Stimulated activated CD8-positive, alpha-beta memory T cell treated with anti-CD3 and anti-CD28 coated beads, Interleukin-4, amount 100 ng/mL, for 1 hour (primary cell): ENCODE measurements around the gene MRI1.
"Not testable (repeated sequence)": the region's sequence is repeated elsewhere in the genome, so short reads cannot be mapped to it uniquely, and the experiment has no call there.

ENCODE experiments used
- DNase-seq, 2 donors: peaks; one replicate each; pipeline ENCODE4 v3.0.0-alpha.2; 2020; ENCODE audit warnings: low read depth in 2 of 2, low spot score in 1 of 2

MRI1 gene

DNA sequence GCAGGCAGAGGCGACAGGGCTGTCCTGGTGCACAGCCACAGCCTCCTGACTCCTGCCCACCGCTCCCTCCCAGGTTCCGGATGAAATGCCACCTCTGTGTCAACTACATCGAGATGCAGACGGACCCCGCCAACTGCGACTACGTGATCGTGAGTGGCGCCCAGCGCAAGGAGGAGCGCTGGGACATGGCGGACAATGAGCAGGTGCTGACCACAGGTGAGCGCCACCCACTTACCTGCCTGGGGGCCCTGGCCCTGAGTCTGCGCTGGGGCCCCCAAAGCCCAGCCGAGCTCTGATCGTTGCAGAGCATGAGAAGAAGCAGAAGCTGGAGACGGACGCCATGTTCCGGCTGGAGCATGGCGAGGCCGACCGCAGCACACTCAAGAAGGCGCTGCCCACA lies 5.5 kb upstream of the MRI1 start:
- no peak for DNase-seq

DNA sequence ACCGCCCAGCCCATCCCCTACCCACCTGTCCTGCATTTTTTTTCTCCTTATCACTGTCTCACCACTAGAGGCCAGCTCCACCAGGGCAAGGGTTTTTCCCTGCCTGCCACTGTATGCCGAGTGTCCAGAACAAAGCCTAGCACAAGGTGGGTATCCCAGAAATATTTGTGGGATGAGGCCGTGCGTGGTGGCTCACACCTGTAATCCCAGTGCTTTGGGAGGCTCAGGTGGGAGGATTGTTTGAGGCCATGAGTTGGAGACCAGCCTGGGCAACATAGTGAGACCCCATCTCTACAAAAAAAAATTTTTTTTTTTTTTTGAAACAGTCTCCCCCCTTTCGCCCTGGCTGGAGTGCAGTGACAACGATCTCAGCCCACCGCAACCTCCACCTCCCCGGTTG lies 2.9 kb upstream of the MRI1 start:
- DNase-seq: no peak

DNA sequence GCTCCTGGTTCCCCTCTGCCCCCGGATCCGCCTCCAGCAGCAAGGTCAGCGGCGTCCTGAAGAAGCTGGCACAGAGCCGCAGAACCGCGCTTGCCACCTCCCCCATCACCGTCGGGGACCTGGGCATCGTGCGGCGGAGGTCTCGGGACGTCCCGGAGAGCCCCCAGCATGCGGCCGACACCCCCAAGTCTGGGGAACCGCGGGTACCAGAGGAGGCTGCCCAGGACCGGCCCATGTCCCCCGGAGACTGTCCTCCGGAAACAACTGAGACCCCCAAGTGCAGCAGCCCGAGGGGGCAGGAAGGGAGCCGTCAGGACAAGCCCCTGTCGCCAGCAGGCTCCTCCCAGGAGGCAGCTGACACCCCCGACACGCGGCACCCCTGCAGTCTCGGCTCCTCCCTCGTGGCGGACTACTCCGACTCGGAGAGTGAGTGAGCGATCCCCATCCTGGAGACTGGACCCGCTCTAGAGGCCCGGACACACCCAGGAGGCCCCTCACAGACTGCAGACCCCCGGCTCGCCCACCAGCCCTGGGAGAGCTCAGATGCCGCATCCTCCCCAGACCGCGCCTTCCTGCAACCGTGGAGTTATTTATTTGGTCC lies 1.6 kb upstream of the MRI1 start:
- no peak for DNase-seq

DNA sequence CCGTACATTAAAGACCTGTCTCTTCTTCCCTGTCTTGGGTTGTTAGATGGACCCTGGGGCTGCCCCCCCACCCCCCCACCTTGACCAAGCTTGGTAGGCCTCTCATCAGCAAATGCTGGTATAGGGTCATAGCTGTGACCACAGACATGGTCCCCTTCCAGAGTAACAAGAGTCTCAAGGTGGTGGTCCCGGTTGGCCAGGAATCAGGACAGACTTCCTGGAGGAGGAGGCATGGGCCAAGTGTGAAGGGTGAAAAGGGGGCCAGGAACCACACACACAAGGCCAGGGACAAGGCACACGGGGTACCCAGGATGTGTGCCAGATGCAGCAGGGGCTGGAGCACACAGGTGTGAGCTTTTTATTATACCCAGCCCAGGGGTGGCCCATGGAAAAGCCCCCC lies 1.1 kb upstream of the MRI1 start:
- DNase-seq: no peak

DNA sequence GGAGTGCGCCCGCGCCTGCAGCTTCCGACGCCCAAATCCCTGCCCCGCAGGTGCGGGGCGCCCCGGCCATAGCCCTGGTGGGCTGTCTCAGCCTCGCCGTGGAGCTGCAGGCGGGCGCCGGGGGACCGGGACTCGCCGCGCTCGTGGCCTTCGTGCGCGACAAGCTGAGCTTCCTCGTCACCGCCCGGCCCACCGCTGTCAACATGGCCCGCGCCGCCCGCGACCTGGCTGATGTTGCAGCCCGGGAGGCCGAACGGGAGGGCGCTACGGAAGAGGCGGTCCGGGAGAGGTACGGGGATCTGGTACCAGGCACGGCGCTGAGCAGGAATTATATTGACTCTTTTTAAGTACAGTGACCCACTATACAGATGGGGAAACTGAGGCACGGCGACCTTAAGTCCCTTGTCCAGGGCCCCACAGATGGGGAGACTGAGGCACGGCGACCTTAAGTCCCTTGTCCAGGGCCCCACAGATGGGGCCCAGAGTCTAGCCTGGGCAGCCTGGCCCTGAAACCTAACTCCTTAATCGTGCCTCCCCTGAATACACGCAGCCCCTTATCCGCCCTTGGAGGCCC lies 586 bp downstream of the MRI1 start:
- no peak for DNase-seq

DNA sequence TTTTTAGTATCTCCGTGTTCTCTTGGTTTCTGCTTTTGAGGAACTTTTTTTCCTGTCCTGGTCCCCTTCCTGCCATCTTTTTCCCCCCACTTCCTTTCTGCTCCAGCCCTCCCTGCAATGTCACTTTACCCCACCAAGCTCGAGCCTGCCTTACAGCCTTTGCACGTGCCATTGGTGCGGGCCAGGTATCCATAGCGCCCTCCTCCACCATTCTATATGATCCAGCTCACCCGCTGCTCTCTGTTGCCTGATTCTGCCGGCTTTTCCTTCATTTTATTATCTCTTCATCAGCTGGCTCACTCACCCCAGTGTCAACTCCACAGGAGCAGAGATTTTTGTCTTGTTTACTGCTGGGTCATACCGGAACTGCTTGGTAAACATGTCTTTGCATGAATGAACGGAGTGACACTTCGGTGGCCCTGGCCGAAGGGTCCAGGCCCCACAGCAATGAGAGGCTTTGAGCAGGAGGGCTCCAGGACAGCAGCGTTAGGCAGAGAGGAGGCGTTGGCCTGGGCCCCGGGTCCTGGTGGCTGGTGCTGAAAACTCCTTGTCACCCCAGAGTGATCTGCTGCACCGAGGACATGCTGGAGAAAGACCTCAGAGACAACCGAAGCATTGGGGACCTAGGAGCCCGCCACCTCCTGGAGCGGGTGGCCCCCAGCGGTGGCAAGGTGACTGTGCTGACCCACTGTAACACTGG lies 1.2 kb downstream of the MRI1 start:
- no peak for DNase-seq

DNA sequence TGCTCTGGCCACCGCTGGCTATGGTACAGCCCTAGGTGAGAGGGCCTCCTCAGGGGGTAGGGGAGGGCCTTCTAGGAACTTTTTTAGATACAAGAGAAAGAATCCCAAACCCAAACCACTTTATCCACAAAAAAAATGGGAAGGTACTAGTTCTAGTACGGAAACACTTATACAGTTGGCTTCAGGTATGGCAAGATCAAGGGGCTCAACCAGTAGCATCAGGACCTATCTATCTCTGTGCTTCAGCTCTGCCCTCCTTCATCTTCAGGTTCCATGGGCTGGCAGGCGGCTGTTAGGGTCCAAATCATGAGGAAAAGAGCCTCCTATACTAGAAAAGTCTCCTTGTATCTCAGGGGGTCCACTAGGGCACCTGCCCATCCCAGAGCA lies 1.8 kb downstream of the MRI1 start:
- no peak for DNase-seq

DNA sequence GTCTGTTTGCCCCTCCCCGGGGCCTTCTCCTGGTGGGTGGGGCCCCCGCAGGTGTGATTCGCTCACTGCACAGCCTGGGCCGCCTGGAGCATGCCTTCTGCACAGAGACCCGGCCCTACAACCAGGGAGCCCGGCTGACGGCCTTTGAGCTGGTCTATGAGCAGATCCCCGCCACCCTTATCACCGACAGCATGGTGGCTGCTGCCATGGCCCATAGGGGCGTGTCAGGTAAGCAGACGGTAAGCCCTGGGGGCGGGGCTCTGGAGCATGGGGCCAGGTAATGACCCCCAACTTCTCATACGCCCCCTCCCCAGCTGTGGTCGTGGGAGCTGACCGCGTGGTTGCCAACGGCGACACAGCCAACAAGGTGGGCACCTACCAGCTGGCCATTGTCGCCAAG lies 4.2 kb downstream of the MRI1 start:
- DNase-seq: no peak

DNA sequence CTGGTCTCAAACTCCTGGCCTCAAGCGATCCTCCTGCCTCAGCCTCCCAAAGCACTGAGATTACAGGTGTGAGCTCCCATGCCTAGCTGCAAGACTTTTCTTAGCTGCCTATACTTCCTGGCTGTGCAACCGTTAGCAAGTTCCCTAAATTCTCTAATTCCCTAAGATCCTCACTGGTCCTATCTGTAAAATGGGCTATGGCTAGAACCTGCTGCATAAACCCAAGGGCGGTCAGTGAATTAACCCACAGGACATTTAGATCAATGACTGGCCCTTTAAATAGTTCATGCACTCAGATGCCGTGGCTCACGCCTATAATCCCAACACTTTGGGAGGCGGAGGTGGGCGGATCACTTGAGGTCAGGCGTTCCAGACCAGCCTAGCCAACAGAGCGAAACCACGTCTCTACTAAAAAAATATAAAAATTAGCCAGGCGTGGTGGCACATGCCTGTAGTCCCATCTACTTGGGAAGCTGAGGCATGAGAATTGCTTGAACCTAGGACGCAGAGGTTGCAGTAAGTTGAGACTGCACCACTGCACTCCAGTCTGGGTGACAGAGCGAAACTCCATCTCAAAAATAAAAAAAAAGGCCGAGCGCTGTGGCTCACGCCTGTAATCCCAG lies 5.8 kb downstream of the MRI1 start:
- no peak for DNase-seq

DNA sequence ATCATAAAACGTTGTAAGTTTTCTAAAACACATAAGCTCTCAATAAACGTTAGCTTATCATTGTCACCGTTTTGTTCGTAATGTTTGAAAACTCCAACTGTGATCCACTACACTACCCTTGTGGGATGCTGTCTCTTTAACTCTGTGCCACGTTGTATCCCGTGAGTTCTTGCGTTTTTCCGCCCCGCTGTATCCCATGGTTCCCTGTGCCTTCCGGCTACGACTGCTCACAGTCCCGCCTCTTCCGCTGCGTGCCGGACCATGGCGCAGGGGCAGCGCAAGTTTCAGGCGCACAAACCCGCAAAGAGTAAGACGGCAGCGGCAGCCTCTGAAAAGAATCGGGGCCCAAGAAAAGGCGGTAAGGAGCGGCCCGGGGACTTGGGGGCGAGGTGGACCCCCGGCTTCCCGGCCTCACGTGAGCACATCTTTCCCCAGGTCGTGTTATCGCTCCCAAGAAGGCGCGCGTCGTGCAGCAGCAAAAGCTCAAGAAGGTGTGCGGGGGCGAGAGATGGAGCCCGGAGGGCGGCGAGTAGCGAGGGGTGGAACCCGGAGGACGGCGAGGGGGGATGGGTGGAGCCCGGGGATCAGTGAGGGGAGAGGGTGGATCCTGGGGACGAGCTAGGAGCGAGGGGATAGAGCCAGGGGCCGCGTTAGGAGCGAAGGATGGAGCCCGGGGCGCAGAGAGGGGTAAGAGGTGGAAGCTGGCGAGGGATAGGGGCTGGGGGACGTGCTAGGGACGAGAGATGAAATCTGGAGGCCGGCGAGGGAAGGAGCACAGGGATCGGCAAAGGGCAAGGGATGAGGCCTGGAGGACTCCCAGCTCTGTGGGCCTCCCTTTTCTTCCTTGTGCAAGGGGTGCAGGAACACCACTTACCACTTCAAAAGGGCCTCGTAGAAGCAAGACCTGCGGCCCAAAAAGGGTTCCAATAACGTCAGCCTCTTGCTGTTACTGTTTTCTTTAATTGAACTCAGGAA lies 10.2 kb downstream of the MRI1 start, which contains the start of gene C19orf53:
C19orf53 (plus strand) TSS at position 240 of the 975 bp plus-strand sequence; CDS start at position 262, 22 bp downstream.
- peak; percentile 71 to 73 for DNase-seq

DNA sequence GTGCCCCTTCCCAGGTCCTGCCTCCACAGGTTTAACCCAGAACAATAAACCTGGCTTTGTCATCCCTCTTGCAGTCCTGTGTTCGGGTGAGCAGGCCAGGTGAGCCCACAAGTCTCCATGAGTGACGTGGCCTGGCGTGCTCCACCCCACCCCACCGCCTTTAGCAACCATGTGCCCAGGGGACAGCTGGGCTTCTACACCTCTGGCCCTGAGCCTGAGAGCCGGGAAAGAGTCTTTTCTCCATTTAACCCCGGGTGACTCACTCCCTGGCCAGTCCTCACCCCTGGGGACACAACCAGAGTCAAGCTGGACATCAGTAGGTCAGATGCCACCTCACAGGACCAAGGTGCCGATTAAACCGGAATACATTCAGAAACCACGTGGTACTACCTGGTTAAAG lies 14.1 kb downstream of the MRI1 start:
- no peak for DNase-seq

DNA sequence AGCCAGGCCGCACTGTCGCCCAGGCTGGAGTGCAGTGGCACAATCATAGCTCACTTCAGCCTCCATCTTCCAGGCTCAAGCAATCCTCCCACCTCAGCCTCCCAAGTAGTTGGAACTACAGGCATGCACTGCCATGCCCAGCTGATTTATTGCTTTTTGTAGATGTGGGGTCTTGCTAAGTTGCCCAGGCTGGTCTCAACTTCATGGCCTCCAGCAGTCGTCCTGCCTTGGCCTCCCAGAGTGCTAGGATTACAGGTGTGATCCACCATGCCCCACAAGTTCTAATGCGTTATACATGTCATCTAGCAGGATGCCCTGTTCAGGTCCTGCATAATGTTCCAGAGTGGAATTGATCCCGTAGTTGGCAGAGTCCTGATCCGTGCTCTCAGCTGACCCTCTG lies 14.5 kb downstream of the MRI1 start:
- no peak for DNase-seq

DNA sequence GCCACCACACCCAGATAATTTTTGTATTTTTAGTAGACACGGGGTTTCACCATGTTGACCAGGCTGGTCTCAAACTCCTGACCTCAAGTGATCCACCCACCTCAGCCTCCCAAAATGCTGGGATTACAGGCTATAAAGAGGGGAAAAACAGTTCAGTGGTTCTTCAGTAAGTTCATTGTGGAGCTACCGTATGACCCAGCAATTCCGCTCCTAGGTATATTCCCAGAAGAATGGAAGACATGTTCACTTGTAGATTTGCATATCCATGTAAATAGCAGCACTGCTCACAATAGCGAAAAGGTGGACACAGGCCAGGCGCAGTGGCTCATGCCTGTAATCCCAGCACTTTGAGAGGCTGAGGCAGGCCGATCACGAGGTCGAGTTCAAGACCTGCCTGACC lies 15.5 kb downstream of the MRI1 start:
- not testable (repeated sequence) for DNase-seq

DNA sequence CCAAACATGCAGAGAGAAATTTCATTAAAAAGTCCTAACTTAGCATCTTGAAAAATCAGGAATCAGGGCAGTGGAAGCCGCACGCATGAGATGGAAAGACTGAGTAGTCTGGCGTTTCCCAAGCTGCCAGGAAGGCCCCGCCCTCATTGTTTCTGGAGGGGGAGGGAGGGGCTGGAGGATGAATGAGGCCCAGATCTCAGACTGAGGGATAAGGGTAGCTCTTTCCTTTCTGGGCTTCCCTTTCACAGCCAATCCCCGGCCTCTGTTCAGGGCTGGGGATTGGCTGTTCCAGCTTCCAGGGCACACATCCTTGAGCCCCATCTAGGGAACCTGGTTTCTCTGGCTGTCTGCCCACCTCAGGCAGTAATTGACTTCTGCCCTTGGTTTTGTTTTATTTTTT lies 17.2 kb downstream of the MRI1 start:
- DNase-seq: no peak

DNA sequence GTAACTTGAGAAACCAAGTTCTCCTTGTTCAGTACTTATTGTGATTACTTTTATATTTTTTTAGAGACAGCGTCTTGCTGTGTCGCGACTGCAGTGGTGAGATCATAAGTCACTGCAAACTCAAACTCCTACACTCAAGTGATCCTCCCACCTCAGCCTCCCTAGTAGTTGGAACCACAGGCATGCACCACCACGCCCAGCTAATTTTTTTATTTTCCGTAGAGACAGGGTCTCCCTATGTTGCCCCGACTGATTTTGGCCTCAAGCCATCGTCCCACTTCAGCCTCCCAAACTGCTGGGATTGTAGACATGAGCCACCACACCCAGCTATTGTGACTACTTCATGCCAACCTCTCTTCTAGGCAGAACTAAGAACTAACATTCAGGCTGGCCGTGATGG lies 18.2 kb downstream of the MRI1 start:
- DNase-seq: no peak

DNA sequence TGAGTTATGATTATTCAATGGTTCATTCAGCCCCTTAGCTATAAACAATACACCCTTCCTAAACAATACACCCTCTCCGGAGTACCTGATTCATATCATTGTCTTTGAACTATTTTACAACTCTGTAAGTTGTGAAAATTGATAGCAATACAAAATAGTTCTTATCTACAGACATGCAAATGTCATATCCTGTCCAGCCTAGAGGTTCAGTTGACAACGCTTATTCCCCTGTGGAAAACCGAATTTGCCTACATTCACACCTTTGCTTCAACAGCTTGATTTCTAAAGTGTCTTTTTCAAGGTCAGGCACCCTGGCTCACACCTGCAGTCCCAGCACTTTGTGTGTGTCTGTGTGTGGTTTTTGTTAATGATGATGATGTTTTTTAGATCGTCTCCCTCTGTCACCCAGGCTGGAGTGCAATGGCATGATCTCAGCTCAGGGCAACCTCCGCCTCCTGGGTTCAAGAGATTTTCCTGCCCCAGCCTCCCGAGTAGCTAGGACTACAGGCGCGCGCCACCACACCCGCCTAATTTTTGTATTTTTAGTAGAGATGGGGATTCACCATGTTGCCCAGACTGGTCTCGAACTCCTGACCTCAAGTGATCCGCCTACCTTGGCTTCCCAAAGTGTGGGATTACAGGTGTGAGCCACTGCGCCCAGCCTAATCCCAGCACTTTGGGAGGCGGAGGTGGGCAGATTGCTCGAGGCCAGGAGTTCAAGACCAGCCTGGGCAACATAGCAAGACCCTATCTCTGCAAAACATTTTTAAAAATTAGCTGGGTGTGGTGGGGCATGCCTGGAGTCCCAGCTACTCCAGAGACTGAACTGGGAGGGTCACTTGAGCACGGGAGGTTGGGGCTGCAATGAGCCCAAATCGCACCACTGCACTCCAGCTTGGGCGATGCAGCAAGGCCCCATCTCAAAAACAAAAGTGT lies 19.5 kb downstream of the MRI1 start:
- no peak for DNase-seq

DNA sequence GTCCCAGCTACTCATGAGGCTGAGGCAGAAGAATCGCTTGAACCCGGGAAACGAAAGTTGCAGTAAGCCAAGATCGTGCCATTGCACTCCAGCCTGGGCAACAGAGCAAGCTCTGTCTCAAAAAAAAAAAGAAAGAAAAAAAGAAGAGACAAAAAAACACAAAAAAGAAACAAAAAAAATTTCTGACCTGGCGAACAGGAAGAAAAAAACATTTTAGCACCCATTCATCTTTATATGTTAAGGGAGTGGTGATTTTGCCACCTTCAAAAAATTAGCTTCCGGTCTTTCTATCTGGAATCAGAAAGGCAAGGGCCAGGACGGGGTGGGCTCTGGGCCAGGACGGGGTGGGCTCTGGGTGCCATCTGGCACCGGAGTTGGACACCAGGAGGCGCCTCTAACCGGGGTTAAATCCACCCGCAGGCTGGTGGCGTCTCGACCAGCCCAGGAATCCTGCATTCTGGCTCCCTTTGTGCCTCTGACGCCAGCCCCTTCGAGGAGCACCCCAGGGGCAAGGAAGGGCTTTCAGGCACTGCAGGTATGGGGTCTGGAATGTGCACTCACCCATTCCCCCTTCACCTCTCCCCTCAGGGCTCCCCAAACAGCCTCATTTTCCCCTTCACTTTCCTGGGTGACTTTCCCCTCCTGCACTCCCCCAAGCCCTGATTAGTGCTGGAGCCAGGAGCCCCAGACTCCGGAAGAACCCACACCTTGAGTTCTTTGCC lies 20.6 kb downstream of the MRI1 start:
- peak in 1 of 2 donors; percentile 63 for DNase-seq

DNA sequence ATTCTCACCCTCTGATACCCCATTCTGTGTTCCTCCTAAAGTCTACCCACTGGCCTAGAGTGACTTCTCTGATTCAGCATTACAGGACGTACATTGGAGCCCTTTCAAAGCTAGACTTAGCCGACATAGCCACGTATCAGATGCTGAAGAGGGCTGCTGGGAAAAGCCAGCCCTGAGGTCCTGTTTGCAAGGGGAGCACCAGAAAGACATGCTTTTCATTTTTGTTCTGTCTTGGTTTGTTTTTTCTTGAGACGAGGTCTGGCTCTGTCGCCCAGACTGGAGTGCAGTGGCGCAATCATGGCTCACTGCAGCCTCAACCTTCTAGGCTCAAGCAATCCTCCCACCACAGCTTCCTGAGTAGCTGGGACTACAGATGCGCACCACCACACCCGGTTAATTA lies 24.7 kb downstream of the MRI1 start:
- DNase-seq: no peak

DNA sequence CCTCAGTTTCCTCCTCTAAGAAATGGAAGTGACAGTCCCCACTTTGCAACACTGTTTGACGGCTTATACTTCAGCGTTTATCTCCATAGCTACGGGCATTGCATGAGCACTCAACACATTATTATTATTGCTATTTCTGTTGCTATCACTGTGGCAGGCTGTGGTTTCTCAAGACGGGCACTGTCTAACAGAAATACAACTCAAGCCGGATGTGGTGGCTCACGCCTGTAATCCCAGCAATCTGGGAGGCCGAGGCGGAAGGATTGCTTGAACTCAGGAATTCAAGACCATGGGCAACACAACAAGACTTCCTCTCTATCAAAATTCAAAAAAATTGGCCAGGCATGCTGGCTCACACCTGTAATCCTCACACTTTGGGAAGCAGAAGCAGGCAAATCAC lies 26.0 kb downstream of the MRI1 start:
- peak in 1 of 2 donors; percentile 24 for DNase-seq
